ENCODE measurements around the gene S100A11. TPM values are rescaled to one million over a fixed set of nuclear protein-coding genes. Genes with fewer than 3 reads are reported as not detected.

The S100A11 gene
- total and polyA plus RNA-seq, 2 donors from 2014 or later = 835 to 925 TPM

DNA sequence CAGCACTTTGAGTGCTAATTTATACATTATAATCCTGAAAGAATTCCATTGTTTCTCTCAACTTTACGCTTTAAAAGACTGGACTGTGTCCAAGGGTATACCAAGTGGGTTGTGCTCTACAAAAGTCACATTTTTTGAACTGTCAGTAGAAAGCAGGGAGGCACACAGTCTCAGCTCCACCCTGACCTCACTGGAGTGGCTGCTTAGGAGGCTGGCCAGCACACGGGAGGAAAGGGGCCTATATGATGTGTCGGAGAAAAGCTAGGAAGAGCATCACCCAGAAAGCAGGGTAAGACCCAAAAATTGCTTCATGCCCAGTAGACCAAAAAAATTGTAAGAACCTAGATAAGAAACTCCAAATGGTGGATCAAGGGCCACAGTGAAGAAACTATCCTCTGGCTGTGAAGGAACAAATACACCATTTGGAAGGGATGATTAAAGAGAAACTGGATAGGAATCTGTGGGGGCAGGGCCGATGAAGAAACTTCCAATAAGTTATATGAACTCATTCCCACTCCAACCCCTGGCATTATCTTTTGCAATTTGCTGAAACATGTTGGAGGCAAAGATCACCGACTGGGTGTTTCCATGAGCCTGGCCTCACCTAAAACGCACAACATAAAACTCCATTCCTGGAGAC lies 45.0 kb downstream of the S100A11 start:
- intact Hi-C loops (cut with DNase I) = no loop called here
- TF ChIP-seq, protein P1, sequence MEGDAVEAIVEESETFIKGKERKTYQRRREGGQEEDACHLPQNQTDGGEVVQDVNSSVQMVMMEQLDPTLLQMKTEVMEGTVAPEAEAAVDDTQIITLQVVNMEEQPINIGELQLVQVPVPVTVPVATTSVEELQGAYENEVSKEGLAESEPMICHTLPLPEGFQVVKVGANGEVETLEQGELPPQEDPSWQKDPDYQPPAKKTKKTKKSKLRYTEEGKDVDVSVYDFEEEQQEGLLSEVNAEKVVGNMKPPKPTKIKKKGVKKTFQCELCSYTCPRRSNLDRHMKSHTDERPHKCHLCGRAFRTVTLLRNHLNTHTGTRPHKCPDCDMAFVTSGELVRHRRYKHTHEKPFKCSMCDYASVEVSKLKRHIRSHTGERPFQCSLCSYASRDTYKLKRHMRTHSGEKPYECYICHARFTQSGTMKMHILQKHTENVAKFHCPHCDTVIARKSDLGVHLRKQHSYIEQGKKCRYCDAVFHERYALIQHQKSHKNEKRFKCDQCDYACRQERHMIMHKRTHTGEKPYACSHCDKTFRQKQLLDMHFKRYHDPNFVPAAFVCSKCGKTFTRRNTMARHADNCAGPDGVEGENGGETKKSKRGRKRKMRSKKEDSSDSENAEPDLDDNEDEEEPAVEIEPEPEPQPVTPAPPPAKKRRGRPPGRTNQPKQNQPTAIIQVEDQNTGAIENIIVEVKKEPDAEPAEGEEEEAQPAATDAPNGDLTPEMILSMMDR (IDR thresholded peaks at IDR 0.05; ENCODE audit: borderline replicate concordance, extremely low read depth, insufficient read depth) = no peak
- DNase-seq (no peak), FAIRE-seq (no peak)
- Histone ChIP-seq H3K27me3 (ENCODE audit: control insufficient read depth, insufficient read depth, low read length) (peaks cover 2% of the 10 kb centered on the region), H3K27ac (ENCODE audit: low read depth in 2 of 2, low read length in 2 of 2) (peak overlapping the region; percentile 77 to 95), H3K9ac (ENCODE audit: low read length in 3 of 3) (peak overlapping the region in 1 of 3 donors; percentile 90), H3K4me3 (ENCODE audit: low read length in 3 of 3) (peak overlapping the region; percentile 1 to 84 (median 73)), H3K4me1 (ENCODE audit: control insufficient read depth in 2 of 3, insufficient read depth in 2 of 3, low read depth in 1 of 3, low read length in 3 of 3) (peaks cover 6 to 28% (median 27%) of the 10 kb centered on the region in 3 donors), H3K36me3 (ENCODE audit: control insufficient read depth in 2 of 3, insufficient read depth in 3 of 3, low read length in 3 of 3) (no peaks in the 10 kb centered on the region), H3K9me3 (ENCODE audit: control insufficient read depth in 2 of 3, insufficient read depth in 1 of 3, low read length in 3 of 3) (no peaks in the 10 kb centered on the region)

DNA sequence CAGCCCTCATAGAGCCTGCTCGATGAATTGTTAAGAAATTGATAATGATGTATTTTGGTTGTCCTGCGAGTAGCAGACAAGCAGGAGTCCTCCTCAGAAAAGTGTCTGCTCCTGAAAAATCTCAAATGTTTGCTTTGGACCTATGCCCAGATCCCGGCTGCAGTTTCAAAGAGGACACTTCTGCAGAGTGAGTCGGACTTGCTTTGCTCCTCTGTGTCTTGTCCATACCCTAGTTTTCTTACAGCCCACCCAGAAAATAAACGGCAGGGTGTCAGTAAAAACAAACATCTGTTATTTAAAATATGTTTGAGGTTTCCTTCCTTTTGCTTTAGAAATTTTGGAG lies 46.0 kb downstream of the S100A11 start:
- TF ChIP-seq, protein P1 (IDR thresholded peaks at IDR 0.05; ENCODE audit: borderline replicate concordance, extremely low read depth, insufficient read depth) = no peak
- Histone ChIP-seq H3K9me3 (ENCODE audit: control insufficient read depth in 2 of 3, insufficient read depth in 1 of 3, low read length in 3 of 3) (no peaks in the 10 kb centered on the region), H3K4me1 (ENCODE audit: control insufficient read depth in 2 of 3, insufficient read depth in 2 of 3, low read depth in 1 of 3, low read length in 3 of 3) (peaks cover 6 to 28% (median 27%) of the 10 kb centered on the region in 3 donors), H3K27me3 (ENCODE audit: control insufficient read depth, insufficient read depth, low read length) (peaks cover 2% of the 10 kb centered on the region), H3K36me3 (ENCODE audit: control insufficient read depth in 2 of 3, insufficient read depth in 3 of 3, low read length in 3 of 3) (peaks cover 0 to 2% (median 0%) of the 10 kb centered on the region in 3 donors), H3K27ac (ENCODE audit: low read depth in 2 of 2, low read length in 2 of 2) (no peak overlapping the region), H3K4me3 (ENCODE audit: low read length in 3 of 3) (peak overlapping the region in 1 of 3 donors; percentile 8), H3K9ac (ENCODE audit: low read length in 3 of 3) (peak overlapping the region in 1 of 3 donors; percentile 10)
- FAIRE-seq (no peak), DNase-seq (peak in 3 of 5 donors; percentile 54 to 89 (median 79))
- intact Hi-C loops (cut with DNase I) = no loop called here

GRCh38 chr1:151990058-151990855 lies 46.5 kb downstream of the S100A11 start:
- H3K36me3 ChIP-seq (ENCODE audit: control insufficient read depth in 2 of 3, insufficient read depth in 3 of 3, low read length in 3 of 3) = peaks cover under 1 to 6% (median 2%) of the 10 kb centered on the region in 3 donors
- H3K27ac ChIP-seq (ENCODE audit: low read depth in 2 of 2, low read length in 2 of 2) = no peak overlapping the region
- peaks cover 2% of the 10 kb centered on the region for H3K27me3 ChIP-seq (ENCODE audit: control insufficient read depth, insufficient read depth, low read length)
- FAIRE-seq (no peak), DNase-seq (no peak)
- TF ChIP-seq, protein P1 (IDR thresholded peaks at IDR 0.05; ENCODE audit: borderline replicate concordance, extremely low read depth, insufficient read depth) = no peak
- peaks cover 6 to 28% (median 27%) of the 10 kb centered on the region in 3 donors for H3K4me1 ChIP-seq (ENCODE audit: control insufficient read depth in 2 of 3, insufficient read depth in 2 of 3, low read depth in 1 of 3, low read length in 3 of 3)
- no peaks in the 10 kb centered on the region for H3K9me3 ChIP-seq (ENCODE audit: control insufficient read depth in 2 of 3, insufficient read depth in 1 of 3, low read length in 3 of 3)
- peak overlapping the region in 1 of 3 donors; percentile 8 for H3K4me3 ChIP-seq (ENCODE audit: low read length in 3 of 3)
- intact Hi-C loops (cut with DNase I) = no loop called here
- peak overlapping the region in 1 of 3 donors; percentile 23 for H3K9ac ChIP-seq (ENCODE audit: low read length in 3 of 3)
